Stimulated activated CD8-positive, alpha-beta memory T cell treated with anti-CD3 and anti-CD28 coated beads, Interleukin-2, amount 100 ng/mL, for 1 hour (primary cell): ENCODE results near the gene ACADSB.

ENCODE experiments used
- DNase-seq, 2 donors: peaks; one replicate each; pipeline ENCODE4 v3.0.0-alpha.2; 2020; ENCODE audit warnings: low read depth in 2 of 2

The ACADSB gene

GRCh38 chr10:123008355-123009104 lies at the start of gene ACADSB, which contains the start of gene IKZF5:
ACADSB (plus strand) TSS chr10:123009006; CDS start chr10:123009030, 24 bp downstream.
IKZF5 (minus strand) TSS chr10:123008795; CDS start chr10:122998625, 10,170 bp downstream.
- DNase-seq = peak; percentile 92 to 93

- no peak for DNase-seq
Observed at GRCh38 chr10:122962405-122962804, 46.4 kb upstream of the ACADSB start.

GRCh38 chr10:122966879-122967278 lies 41.9 kb upstream of the ACADSB start:
- no peak for DNase-seq

GRCh38 chr10:122968698-122969097 lies 40.1 kb upstream of the ACADSB start:
- DNase-seq = no peak

- no peak for DNase-seq
Observed at GRCh38 chr10:122974023-122974422, 34.8 kb upstream of the ACADSB start.

GRCh38 chr10:122974543-122975064 lies 34.2 kb upstream of the ACADSB start:
- no peak for DNase-seq

- DNase-seq = peak; percentile 70 to 77
Observed at GRCh38 chr10:122980209-122981065, 28.4 kb upstream of the ACADSB start, which contains the start of gene PSTK. PSTK (plus strand) TSS chr10:122980401; CDS start chr10:122980480, 79 bp downstream.

- no peak for DNase-seq
Observed at GRCh38 chr10:122981066-122981464, 27.7 kb upstream of the ACADSB start.

- DNase-seq = no peak
Observed at GRCh38 chr10:122983898-122984297, 24.9 kb upstream of the ACADSB start.

GRCh38 chr10:122984708-122985107 lies 24.1 kb upstream of the ACADSB start:
- DNase-seq = no peak

- no peak for DNase-seq
Observed at GRCh38 chr10:122986335-122986734, 22.5 kb upstream of the ACADSB start.

GRCh38 chr10:122988501-122988900 lies 20.3 kb upstream of the ACADSB start:
- no peak for DNase-seq

- DNase-seq = no peak
Observed at GRCh38 chr10:122990278-122990677, 18.5 kb upstream of the ACADSB start.

GRCh38 chr10:122992031-122992585 lies 16.7 kb upstream of the ACADSB start:
- no peak for DNase-seq

GRCh38 chr10:122993797-122994336 lies 14.9 kb upstream of the ACADSB start:
- DNase-seq = no peak

GRCh38 chr10:122995936-122996335 lies 12.9 kb upstream of the ACADSB start:
- DNase-seq = no peak

GRCh38 chr10:122997864-122998263 lies 10.9 kb upstream of the ACADSB start:
- DNase-seq = no peak

- no peak for DNase-seq
Observed at GRCh38 chr10:122998360-122998917, 10.4 kb upstream of the ACADSB start.

- no peak for DNase-seq
Observed at GRCh38 chr10:122998934-122999333, 9.9 kb upstream of the ACADSB start.

- DNase-seq = no peak
Observed at GRCh38 chr10:122999347-122999746, 9.5 kb upstream of the ACADSB start.

- no peak for DNase-seq
Observed at GRCh38 chr10:123000155-123000554, 8.7 kb upstream of the ACADSB start.
